GM12878 (cell line): ENCODE results near the gene GZMH. TPM values are rescaled to one million over a fixed set of nuclear protein-coding genes. Genes with fewer than 3 reads are reported as not detected.

Experiments used
- ATAC-seq: fragments of 200-7000 bp; cut with Tn5 transposase; 3 replicates; pipeline ENCODE4 v1.9.1; 2020; ENCODE audit warnings: mild to moderate bottlenecking, moderate library complexity
- BruUV-seq: library from RNA; stranded (reverse); fragments of 400-500 nt; replicated peaks from 2 replicates; lab custom pipeline; 2021; lab: Mats Ljungman, UMichigan
- CTCF ChIA-PET: fragments of 300-600 bp; sonication (Branson Sonifier 250); formaldehyde crosslinking; extraction: SDS; loops from one replicate; lab custom pipeline; 2021; ENCODE audit warnings: inconsistent platforms; lab: Yijun Ruan, JAX
- POLR2A ChIA-PET: fragments of 350-600 bp; formaldehyde crosslinking; extraction: SDS; loops from one replicate; lab custom pipeline; 2021; ENCODE audit warnings: inconsistent platforms; lab: Charles Lee
- RAD21 ChIA-PET: fragments of 300-600 bp; sonication (Branson Sonifier 250); formaldehyde crosslinking; loops from one replicate; lab custom pipeline; 2023; ENCODE audit warnings: antibody characterized with exemption; ENCODE audit not compliant: unreplicated experiment; lab: Charles Lee
- SMC1A ChIA-PET: fragments of 300-600 bp; sonication (Branson Sonifier 250); formaldehyde crosslinking; loops from one replicate; lab custom pipeline; 2023; ENCODE audit not compliant: unreplicated experiment, uncharacterized antibody; lab: Charles Lee
- DNase-seq: peaks from one replicate; pipeline ENCODE4 v3.0.0-alpha.2; 2011; ENCODE audit warnings: low read depth, low spot score
- FAIRE-seq: peaks from 3 replicates; lab custom pipeline; 2011; peaks lifted over from hg19 to GRCh38; lab: Jason Lieb, UNC
- H2AFZ ChIP-seq: 2 replicates; pipeline ENCODE4 v1.6.0; 2011; ENCODE audit warnings: low read depth, low read length, control low read depth; ENCODE audit not compliant: control insufficient read depth
- H3K27ac ChIP-seq: 2 replicates; pipeline ENCODE4 v1.5.1; 2011; ENCODE audit warnings: control low read depth; ENCODE audit not compliant: control insufficient read depth, insufficient read depth
- H3K27me3 ChIP-seq, 2 experiments: replicated peaks in 1 of 2; 2 replicates each; pipeline versions ENCODE4 v1.6.0 to v1.6.1; 2011; ENCODE audit warnings: low read length in 1 of 2; ENCODE audit not compliant: control insufficient read depth in 2 of 2, insufficient read depth in 2 of 2
- H3K36me3 ChIP-seq, 2 experiments: 2 replicates each; pipeline ENCODE4 v1.5.1; 2011; ENCODE audit warnings: low read length in 1 of 2; ENCODE audit not compliant: control insufficient read depth in 2 of 2, insufficient read depth in 2 of 2
- H3K4me1 ChIP-seq: 2 replicates; pipeline ENCODE4 v1.6.1; 2011; ENCODE audit warnings: mild to moderate bottlenecking, low read length, moderate library complexity, mixed read lengths; ENCODE audit not compliant: control insufficient read depth, insufficient read depth
- H3K4me2 ChIP-seq: 2 replicates; pipeline ENCODE4 v1.6.0; 2011; ENCODE audit warnings: control low read depth; ENCODE audit not compliant: control insufficient read depth, insufficient read depth
- H3K4me3 ChIP-seq: fragments of 200-600 bp; sonication (generic); 2 replicates; pipeline ENCODE4 v1.5.1; 2016
- H3K79me2 ChIP-seq: 2 replicates; pipeline ENCODE4 v1.6.0; 2011; ENCODE audit warnings: low read length; ENCODE audit not compliant: control insufficient read depth, insufficient read depth
- H3K9ac ChIP-seq: 2 replicates; pipeline ENCODE4 v1.8.0; 2011; ENCODE audit warnings: low read length, control low read depth, mixed read lengths; ENCODE audit not compliant: control insufficient read depth, insufficient read depth
- H3K9me3 ChIP-seq: replicated peaks from 3 replicates; pipeline ENCODE4 v1.5.1; 2011; ENCODE audit warnings: mild to moderate bottlenecking, low read length; ENCODE audit not compliant: control insufficient read depth, insufficient read depth
- H4K20me1 ChIP-seq: 2 replicates; pipeline ENCODE4 v1.6.0; 2011; ENCODE audit not compliant: control insufficient read depth, insufficient read depth
- CBX3 ChIP-seq: fragments of 200-600 bp; sonication (generic); IDR thresholded peaks from 2 replicates; pipeline ENCODE4 v1.6.1; 2016; ENCODE audit warnings: low read depth, borderline replicate concordance
- CHD1 ChIP-seq: IDR thresholded peaks from 2 replicates; pipeline ENCODE4 v1.6.1; 2012; ENCODE audit warnings: low read depth, low read length, improper control_type of control experiment
- CREM ChIP-seq: IDR thresholded peaks from 2 replicates; pipeline ENCODE4 v1.6.1; 2014; ENCODE audit warnings: antibody characterized with exemption, low read depth
- HCFC1 ChIP-seq: fragments of 150-350 bp; IDR thresholded peaks from 2 replicates; pipeline ENCODE4 v1.6.1; 2014; ENCODE audit warnings: low read length
- HDAC6 ChIP-seq: fragments of 200-600 bp; sonication (generic); IDR thresholded peaks from one replicate; pipeline ENCODE4 v1.8.0; 2017; ENCODE audit warnings: antibody characterized with exemption; ENCODE audit not compliant: unreplicated experiment
- IRF4 ChIP-seq: IDR thresholded peaks from 2 replicates; pipeline ENCODE4 v1.6.1; 2011; ENCODE audit warnings: low read depth, low read length
- POU2F2 ChIP-seq: IDR thresholded peaks from 3 replicates; pipeline ENCODE4 v1.6.1; 2011; ENCODE audit warnings: low read depth, mild to moderate bottlenecking, low read length, borderline replicate concordance
- SP1 ChIP-seq: IDR thresholded peaks from one replicate; pipeline ENCODE4 v1.6.1; 2011; ENCODE audit warnings: low read depth, low read length
- SPI1 ChIP-seq: IDR thresholded peaks from 2 replicates; pipeline ENCODE4 v1.6.1; 2011; ENCODE audit warnings: low read depth, mild to moderate bottlenecking, low read length, moderate library complexity, borderline replicate concordance; ENCODE audit not compliant: insufficient read depth
- SREBF2 ChIP-seq: IDR thresholded peaks from 2 replicates; pipeline ENCODE4 v1.6.1; 2012; ENCODE audit warnings: mild to moderate bottlenecking, low read length
- SUZ12 ChIP-seq: fragments of 200-600 bp; sonication (generic); IDR thresholded peaks from one replicate; pipeline ENCODE4 v1.6.1; 2018; ENCODE audit warnings: antibody characterized with exemption, mild to moderate bottlenecking; ENCODE audit not compliant: unreplicated experiment
- WGBS: methylation state at CpG from one replicate; pipeline ENCODE4 v1.1.6; 2016; ENCODE audit warnings: low lambda C conversion rate; ENCODE audit not compliant: insufficient replicate concordance, insufficient coverage; ENCODE audit errors: missing lambda C conversion rate; 5-methylcytosine and 5-hydroxymethylcytosine counted together
- in situ Hi-C: fragments of 300-500 bp; cut with MboI; formaldehyde crosslinking; loops from 9 replicates; pipeline ENCODE4 v1.14.3; 2018; ENCODE audit warnings: mixed read lengths
- intact Hi-C: fragments of 100-400 bp; cut with micrococcal nuclease; formaldehyde crosslinking; loops from one replicate; pipeline ENCODE4 v1.14.2; 2022; ENCODE audit not compliant: unreplicated experiment
- polyA plus RNA-seq, 11 experiments: library from polyadenylated mRNA; depleted of rRNA in 4 of 11; unstranded in 6 of 11; stranded (reverse) in 5 of 11; fragments of >200 nt; fragmentation: Nextera tagmentation in 4 of 11; fragmentation: Illumina TruSeq in 1 of 11; extraction: Ambion mirVana in 4 of 11; extraction: Trizol in 1 of 11; gene quantifications; 1 replicate in 1 of 11; 2 replicates in 10 of 11; pipeline versions ENCODE4 v1.2.1 to v1.2.3, GENCODE V29; 2011 to 2016; ENCODE audit warnings: inconsistent platforms in 2 of 11, missing spikeins in 2 of 11, low read depth in 1 of 11
- total RNA-seq, 4 experiments: library from RNA; depleted of rRNA in 3 of 4; stranded (reverse); fragments of >200 nt in 3 of 4; fragmentation: Illumina TruSeq in 1 of 4; extraction: Trizol in 1 of 4; gene quantifications; 2 replicates each; pipeline versions ENCODE4 v1.2.1 to v1.2.3, GENCODE V29; 2013 to 2021
- TF ChIP-seq, protein P1 (sequence below): fragments of 450-650 bp; IDR thresholded peaks from 2 replicates; pipeline ENCODE4 v1.6.1; 2017; ENCODE audit warnings: low read depth, mild to moderate bottlenecking, moderate library complexity
- TF ChIP-seq, protein P2 (sequence below): IDR thresholded peaks from 2 replicates; pipeline ENCODE4 v1.6.1; 2011; ENCODE audit warnings: borderline replicate concordance, low read depth, mild to moderate bottlenecking, moderate library complexity, low read length; ENCODE audit not compliant: insufficient read depth, poor library complexity, severe bottlenecking
- TF ChIP-seq, protein P3 (sequence below): fragments of 450-650 bp; IDR thresholded peaks from 2 replicates; pipeline ENCODE4 v1.6.1; 2014; ENCODE audit warnings: mild to moderate bottlenecking
- TF ChIP-seq, protein P4 (sequence below): fragments of 450-650 bp; IDR thresholded peaks from 2 replicates; pipeline ENCODE4 v1.6.1; 2017; ENCODE audit warnings: mild to moderate bottlenecking, low read depth, inconsistent platforms; ENCODE audit not compliant: poor library complexity, severe bottlenecking
- TF ChIP-seq, protein P5 (sequence below): fragments of 150-350 bp; IDR thresholded peaks from 2 replicates; pipeline ENCODE4 v1.6.1; 2014; ENCODE audit warnings: mild to moderate bottlenecking, low read depth, low read length

The GZMH gene
- total and polyA plus RNA-seq, 10 of the 15 experiments (the other 5 are each of a cell fraction or from before 2014, with no cell fraction given), result 0.16 to 0.53 (median 0.22) TPM; not detected in 6

DNA sequence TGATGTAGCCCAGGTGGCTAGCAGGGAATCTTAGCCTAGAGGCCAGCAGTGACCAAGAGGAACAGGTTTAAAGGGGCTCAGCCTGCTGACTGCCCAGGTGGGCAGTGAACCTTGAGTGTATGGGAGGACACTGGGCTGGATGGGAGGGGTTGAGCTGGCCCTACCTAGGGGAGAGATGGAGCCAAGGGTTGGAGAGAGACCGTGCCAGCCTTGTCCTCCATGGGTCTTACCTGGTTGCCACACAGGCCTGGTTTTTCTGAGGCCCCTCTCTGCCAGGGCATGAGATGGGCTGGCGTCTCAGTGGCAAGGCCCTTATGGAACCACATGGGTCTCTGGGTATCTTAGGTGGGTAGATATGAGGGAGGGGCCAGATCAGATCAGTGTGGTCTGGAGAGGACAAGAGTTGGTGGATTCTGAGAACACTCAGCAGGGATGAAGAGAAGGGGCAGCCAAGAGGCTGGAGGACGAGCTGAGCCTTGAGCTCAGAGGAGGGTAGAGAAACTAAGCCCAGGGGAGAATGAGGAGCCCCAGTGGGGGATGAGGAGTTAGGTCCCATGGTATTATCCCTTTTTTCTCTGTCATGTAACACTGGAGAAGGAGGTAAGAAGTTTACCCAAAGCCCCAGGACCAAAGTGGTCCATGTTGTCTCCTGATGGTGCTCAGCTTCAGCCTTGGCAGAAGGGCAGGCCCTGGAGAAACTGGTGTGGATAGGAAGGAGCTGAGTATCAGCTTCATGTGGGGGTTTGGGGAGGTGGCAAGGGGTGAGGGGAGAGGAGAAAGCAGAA lies 20.8 kb upstream of the GZMH start:
- in situ Hi-C loops (no loop called here), intact Hi-C loops (no loop called here)
- H3K79me2 ChIP-seq, result no peaks in the 10 kb centered on the region
- no peaks in the 10 kb centered on the region for H3K36me3 ChIP-seq
- ChIA-PET CTCF (interaction anchor here (0.6 kb wide), 1 partner anchor 494 kb away, joined by 3 read pairs; no protein-coding TSS in a partner anchor), POLR2A (no interaction called here), RAD21 (no interaction called here), SMC1A (no interaction called here)
- ATAC-seq (no peak), FAIRE-seq (no peak), DNase-seq (no peak)
- no peak overlapping the region for H3K4me2 ChIP-seq
- H2AFZ ChIP-seq, result no peak overlapping the region
- H3K9ac ChIP-seq, result no peak overlapping the region
- H4K20me1 ChIP-seq, result no peaks in the 10 kb centered on the region
- no peak overlapping the region for H3K27ac ChIP-seq
- no peaks in the 10 kb centered on the region for H3K9me3 ChIP-seq
- H3K27me3 ChIP-seq, result no peaks in the 10 kb centered on the region
- no TSS peak for BruUV-seq
- no peak overlapping the region for H3K4me3 ChIP-seq
- 14% methylated on average over 3 of the region's 3 CpGs for WGBS
- no peaks in the 10 kb centered on the region for H3K4me1 ChIP-seq
- TF ChIP-seq CHD1 (no peak), IRF4 (no peak), CREM (no peak), POU2F2 (no peak), SPI1 (no peak), SREBF2 (no peak), HCFC1 (no peak), SUZ12 (no peak), HDAC6 (no peak), CBX3 (no peak), SP1 (no peak)
- TF ChIP-seq, protein P1, sequence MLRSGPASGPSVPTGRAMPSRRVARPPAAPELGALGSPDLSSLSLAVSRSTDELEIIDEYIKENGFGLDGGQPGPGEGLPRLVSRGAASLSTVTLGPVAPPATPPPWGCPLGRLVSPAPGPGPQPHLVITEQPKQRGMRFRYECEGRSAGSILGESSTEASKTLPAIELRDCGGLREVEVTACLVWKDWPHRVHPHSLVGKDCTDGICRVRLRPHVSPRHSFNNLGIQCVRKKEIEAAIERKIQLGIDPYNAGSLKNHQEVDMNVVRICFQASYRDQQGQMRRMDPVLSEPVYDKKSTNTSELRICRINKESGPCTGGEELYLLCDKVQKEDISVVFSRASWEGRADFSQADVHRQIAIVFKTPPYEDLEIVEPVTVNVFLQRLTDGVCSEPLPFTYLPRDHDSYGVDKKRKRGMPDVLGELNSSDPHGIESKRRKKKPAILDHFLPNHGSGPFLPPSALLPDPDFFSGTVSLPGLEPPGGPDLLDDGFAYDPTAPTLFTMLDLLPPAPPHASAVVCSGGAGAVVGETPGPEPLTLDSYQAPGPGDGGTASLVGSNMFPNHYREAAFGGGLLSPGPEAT, result no peak
- TF ChIP-seq, protein P2, sequence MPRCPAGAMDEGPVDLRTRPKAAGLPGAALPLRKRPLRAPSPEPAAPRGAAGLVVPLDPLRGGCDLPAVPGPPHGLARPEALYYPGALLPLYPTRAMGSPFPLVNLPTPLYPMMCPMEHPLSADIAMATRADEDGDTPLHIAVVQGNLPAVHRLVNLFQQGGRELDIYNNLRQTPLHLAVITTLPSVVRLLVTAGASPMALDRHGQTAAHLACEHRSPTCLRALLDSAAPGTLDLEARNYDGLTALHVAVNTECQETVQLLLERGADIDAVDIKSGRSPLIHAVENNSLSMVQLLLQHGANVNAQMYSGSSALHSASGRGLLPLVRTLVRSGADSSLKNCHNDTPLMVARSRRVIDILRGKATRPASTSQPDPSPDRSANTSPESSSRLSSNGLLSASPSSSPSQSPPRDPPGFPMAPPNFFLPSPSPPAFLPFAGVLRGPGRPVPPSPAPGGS, result no peak
- TF ChIP-seq, protein P3, sequence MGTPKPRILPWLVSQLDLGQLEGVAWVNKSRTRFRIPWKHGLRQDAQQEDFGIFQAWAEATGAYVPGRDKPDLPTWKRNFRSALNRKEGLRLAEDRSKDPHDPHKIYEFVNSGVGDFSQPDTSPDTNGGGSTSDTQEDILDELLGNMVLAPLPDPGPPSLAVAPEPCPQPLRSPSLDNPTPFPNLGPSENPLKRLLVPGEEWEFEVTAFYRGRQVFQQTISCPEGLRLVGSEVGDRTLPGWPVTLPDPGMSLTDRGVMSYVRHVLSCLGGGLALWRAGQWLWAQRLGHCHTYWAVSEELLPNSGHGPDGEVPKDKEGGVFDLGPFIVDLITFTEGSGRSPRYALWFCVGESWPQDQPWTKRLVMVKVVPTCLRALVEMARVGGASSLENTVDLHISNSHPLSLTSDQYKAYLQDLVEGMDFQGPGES, result no peak
- TF ChIP-seq, protein P4, sequence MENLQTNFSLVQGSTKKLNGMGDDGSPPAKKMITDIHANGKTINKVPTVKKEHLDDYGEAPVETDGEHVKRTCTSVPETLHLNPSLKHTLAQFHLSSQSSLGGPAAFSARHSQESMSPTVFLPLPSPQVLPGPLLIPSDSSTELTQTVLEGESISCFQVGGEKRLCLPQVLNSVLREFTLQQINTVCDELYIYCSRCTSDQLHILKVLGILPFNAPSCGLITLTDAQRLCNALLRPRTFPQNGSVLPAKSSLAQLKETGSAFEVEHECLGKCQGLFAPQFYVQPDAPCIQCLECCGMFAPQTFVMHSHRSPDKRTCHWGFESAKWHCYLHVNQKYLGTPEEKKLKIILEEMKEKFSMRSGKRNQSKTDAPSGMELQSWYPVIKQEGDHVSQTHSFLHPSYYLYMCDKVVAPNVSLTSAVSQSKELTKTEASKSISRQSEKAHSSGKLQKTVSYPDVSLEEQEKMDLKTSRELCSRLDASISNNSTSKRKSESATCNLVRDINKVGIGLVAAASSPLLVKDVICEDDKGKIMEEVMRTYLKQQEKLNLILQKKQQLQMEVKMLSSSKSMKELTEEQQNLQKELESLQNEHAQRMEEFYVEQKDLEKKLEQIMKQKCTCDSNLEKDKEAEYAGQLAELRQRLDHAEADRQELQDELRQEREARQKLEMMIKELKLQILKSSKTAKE, result no peak
- TF ChIP-seq, protein P5, sequence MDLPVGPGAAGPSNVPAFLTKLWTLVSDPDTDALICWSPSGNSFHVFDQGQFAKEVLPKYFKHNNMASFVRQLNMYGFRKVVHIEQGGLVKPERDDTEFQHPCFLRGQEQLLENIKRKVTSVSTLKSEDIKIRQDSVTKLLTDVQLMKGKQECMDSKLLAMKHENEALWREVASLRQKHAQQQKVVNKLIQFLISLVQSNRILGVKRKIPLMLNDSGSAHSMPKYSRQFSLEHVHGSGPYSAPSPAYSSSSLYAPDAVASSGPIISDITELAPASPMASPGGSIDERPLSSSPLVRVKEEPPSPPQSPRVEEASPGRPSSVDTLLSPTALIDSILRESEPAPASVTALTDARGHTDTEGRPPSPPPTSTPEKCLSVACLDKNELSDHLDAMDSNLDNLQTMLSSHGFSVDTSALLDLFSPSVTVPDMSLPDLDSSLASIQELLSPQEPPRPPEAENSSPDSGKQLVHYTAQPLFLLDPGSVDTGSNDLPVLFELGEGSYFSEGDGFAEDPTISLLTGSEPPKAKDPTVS, result no peak
